ENCODE measurements around the gene ATP5MC2. TPM values are rescaled to one million over a fixed set of nuclear protein-coding genes. Genes with fewer than 3 reads are reported as not detected.
A peak's percentile ranks its signal among the peaks of the same experiment; 100 is the strongest.

The ATP5MC2 gene
- total RNA-seq, 4 donors from 2014 or later: 181 to 334 (median 259) TPM

GRCh38 chr12:53618275-53618674 lies 57.6 kb downstream of the ATP5MC2 start:
- H3K4me3 ChIP-seq (replicated peaks in 1 of 3): no peak overlapping the region
- peak overlapping the region in 1 of 3 donors; percentile 17 for H3K27ac ChIP-seq
- no peak for TF ChIP-seq CTCF (IDR thresholded peaks at IDR 0.05)
- no peak for TF ChIP-seq POLR2A (IDR thresholded peaks at IDR 0.05)
- WGBS, 2 donors: 54 to 73% methylated on average over 3 of the region's 3 CpGs
- DNase-seq: no peak
- intact Hi-C loops (cut with DNase I): no loop called here
- H3K4me1 ChIP-seq: peaks cover 11 to 34% of the 10 kb centered on the region in 2 donors
- no peaks in the 10 kb centered on the region for H3K27me3 ChIP-seq
- H3K36me3 ChIP-seq: no peaks in the 10 kb centered on the region
- no peaks in the 10 kb centered on the region for H3K9me3 ChIP-seq

GRCh38 chr12:53617700-53618099 lies 58.2 kb downstream of the ATP5MC2 start:
- TF ChIP-seq POLR2A (IDR thresholded peaks at IDR 0.05) (no peak), CTCF (IDR thresholded peaks at IDR 0.05) (no peak)
- no peak for DNase-seq
- no peak overlapping the region for H3K4me3 ChIP-seq (replicated peaks in 1 of 3)
- H3K36me3 ChIP-seq: no peaks in the 10 kb centered on the region
- 65 to 70% methylated on average over 3 of the region's 3 CpGs for WGBS, 2 donors
- H3K27me3 ChIP-seq: no peaks in the 10 kb centered on the region
- peaks cover 5 to 28% of the 10 kb centered on the region in 2 donors for H3K4me1 ChIP-seq
- H3K27ac ChIP-seq: peak overlapping the region in 2 of 3 donors; percentile 17 to 64
- intact Hi-C loops (cut with DNase I): no loop called here
- no peaks in the 10 kb centered on the region for H3K9me3 ChIP-seq

GRCh38 chr12:53616950-53617349 lies 58.9 kb downstream of the ATP5MC2 start:
- intact Hi-C loops (cut with DNase I): no loop called here
- Histone ChIP-seq H3K9me3 (no peaks in the 10 kb centered on the region), H3K36me3 (no peaks in the 10 kb centered on the region), H3K4me1 (peaks cover 4 to 25% of the 10 kb centered on the region in 2 donors), H3K4me3 (replicated peaks in 1 of 3) (no peak overlapping the region), H3K27me3 (no peaks in the 10 kb centered on the region), H3K27ac (peak overlapping the region in 2 of 3 donors; percentile 13 to 64)
- WGBS, 2 donors: 89 to 96% methylated on average over 4 of the region's 4 CpGs
- TF ChIP-seq CTCF (IDR thresholded peaks at IDR 0.05): no peak
- no peak for TF ChIP-seq POLR2A (IDR thresholded peaks at IDR 0.05)
- DNase-seq: no peak

Other genes with a start within 250 kb of the ATP5MC2 start
- 10 to 100 TPM; 51.6 to 83.6 (median 68.9) TPM for gene PRR13, start 234.3 kb downstream of the ATP5MC2 start, total RNA-seq
- 100 to 1,000 TPM; 493 to 555 (median 514) TPM for gene PCBP2, start 224.0 kb downstream of the ATP5MC2 start, total RNA-seq
- 10 to 100 TPM in 2 of 4 donors, 1 to 10 TPM in 2; 5.2 to 12.9 (median 10.6) TPM for gene MAP3K12, start 176.6 kb downstream of the ATP5MC2 start, total RNA-seq
- 10 to 100 TPM; 31.2 to 44.8 (median 34.7) TPM for gene TARBP2, start 174.8 kb downstream of the ATP5MC2 start, total RNA-seq
- not detected for gene NPFF, start 168.6 kb downstream of the ATP5MC2 start, total RNA-seq
- 10 to 100 TPM; 21.3 to 40.1 (median 37.6) TPM for gene ATF7, start 49.7 kb downstream of the ATP5MC2 start, total RNA-seq
- gene CALCOCO1, start 51.4 kb upstream of the ATP5MC2 start, total RNA-seq: 100 to 1,000 TPM; 153 to 212 (median 155) TPM
- not detected for gene CISTR, start 75.9 kb upstream of the ATP5MC2 start, total RNA-seq

Data from thyroid gland (tissue), 4 donors.